Suprapubic skin (tissue), 4 donors: ENCODE results near the gene NID2. TPM values are rescaled to one million over a fixed set of nuclear protein-coding genes. Genes with fewer than 3 reads are reported as not detected.

Source experiments
- DNase-seq, 2 donors: peaks; one replicate each; pipeline ENCODE4 v3.0.0-alpha.2; 2019; ENCODE audit warnings: low spot score in 2 of 2
- H3K27ac ChIP-seq: fragments of 200-600 bp; sonication (generic); one replicate; pipeline ENCODE4 v1.5.1; 2019
- H3K27me3 ChIP-seq: fragments of 200-600 bp; sonication (generic); one replicate; pipeline ENCODE4 v1.5.1; 2019
- H3K36me3 ChIP-seq: fragments of 200-600 bp; sonication (generic); one replicate; pipeline ENCODE4 v1.5.1; 2019
- H3K4me1 ChIP-seq: fragments of 200-600 bp; sonication (generic); one replicate; pipeline ENCODE4 v1.5.1; 2019
- H3K4me3 ChIP-seq: fragments of 200-600 bp; sonication (generic); one replicate; pipeline ENCODE4 v1.5.1; 2019; ENCODE audit warnings: mild to moderate bottlenecking
- H3K9me3 ChIP-seq: fragments of 200-600 bp; sonication (generic); one replicate; pipeline ENCODE4 v1.5.1; 2019
- CTCF ChIP-seq, 2 donors: fragments of 200-600 bp in 1 of 2; fragments of 450-650 bp in 1 of 2; sonication (generic) in 1 of 2; IDR thresholded peaks; one replicate each; pipeline ENCODE4 v1.5.1; 2016 to 2019; ENCODE audit warnings: antibody characterized with exemption in 2 of 2, mild to moderate bottlenecking in 1 of 2, moderate library complexity in 1 of 2
- EP300 ChIP-seq: sonication (generic); formaldehyde crosslinking; IDR thresholded peaks from one replicate; pipeline ENCODE4 v1.6.1; 2017; ENCODE audit warnings: antibody characterized with exemption
- POLR2A ChIP-seq, 2 donors: fragments of 450-650 bp; IDR thresholded peaks; one replicate each; pipeline ENCODE4 v1.6.1; 2017; ENCODE audit warnings: antibody characterized with exemption in 2 of 2, mild to moderate bottlenecking in 2 of 2, moderate library complexity in 2 of 2
- POLR2AphosphoS5 ChIP-seq, 3 donors: sonication (generic); formaldehyde crosslinking; IDR thresholded peaks; one replicate each; pipeline ENCODE4 v1.6.1; 2017; ENCODE audit warnings: antibody characterized with exemption in 3 of 3
- WGBS: methylation state at CpG from one replicate; pipeline ENCODE4 v1.1.5; 2018; 5-methylcytosine and 5-hydroxymethylcytosine counted together
- total RNA-seq, 4 donors: library from RNA; depleted of rRNA; stranded (reverse); fragments of >200 nt; gene quantifications; one replicate each; pipeline ENCODE4 v1.1.0, GENCODE V29; 2016

NID2 gene
- total RNA-seq, 4 donors from 2014 or later = 1.0 to 4.3 (median 2.6) TPM

GRCh38 chr14:52069307-52070050, 620 bp upstream of the NID2 start:
- TF ChIP-seq CTCF (IDR thresholded peaks at IDR 0.05) (no peak), POLR2AphosphoS5 (IDR thresholded peaks at IDR 0.05) (no peak), POLR2A (IDR thresholded peaks at IDR 0.05) (peak in 1 of 2 donors; percentile 4), EP300 (no peak)
- Histone ChIP-seq H3K27me3 (peaks cover 43% of the 10 kb centered on the region), H3K4me1 (peaks cover 26% of the 10 kb centered on the region), H3K9me3 (no peaks in the 10 kb centered on the region), H3K36me3 (no peaks in the 10 kb centered on the region), H3K27ac (peak overlapping the region; percentile 53), H3K4me3 (peak overlapping the region; percentile 50)
- WGBS = 9% methylated on average over 18 of the region's 54 CpGs
- peak; percentile 66 to 84 for DNase-seq

- peak overlapping the region; percentile 50 for H3K4me3 ChIP-seq
- no peaks in the 10 kb centered on the region for H3K9me3 ChIP-seq
- peak overlapping the region; percentile 2 for H3K27ac ChIP-seq
- DNase-seq = peak in 1 of 2 donors; percentile 61
- H3K36me3 ChIP-seq = no peaks in the 10 kb centered on the region
- TF ChIP-seq EP300 (no peak), POLR2AphosphoS5 (IDR thresholded peaks at IDR 0.05) (no peak), POLR2A (IDR thresholded peaks at IDR 0.05) (no peak), CTCF (IDR thresholded peaks at IDR 0.05) (no peak)
- H3K4me1 ChIP-seq = peaks cover 28% of the 10 kb centered on the region
- WGBS = 12% methylated on average over 48 of the region's 49 CpGs
- H3K27me3 ChIP-seq = peaks cover 43% of the 10 kb centered on the region
Measured at GRCh38 chr14:52067873-52068614, 815 bp downstream of the NID2 start.

GRCh38 chr14:52064174-52064573, 4.7 kb downstream of the NID2 start:
- WGBS = 91% methylated on average over 2 of the region's 2 CpGs

GRCh38 chr14:52063052-52063462, 5.8 kb downstream of the NID2 start:
- DNase-seq = no peak
- H3K36me3 ChIP-seq = no peaks in the 10 kb centered on the region
- 65% methylated on average over 2 of the region's 2 CpGs for WGBS
- H3K27me3 ChIP-seq = peaks cover 21% of the 10 kb centered on the region
- no peak overlapping the region for H3K27ac ChIP-seq
- TF ChIP-seq POLR2AphosphoS5 (IDR thresholded peaks at IDR 0.05) = no peak
- no peak for TF ChIP-seq POLR2A (IDR thresholded peaks at IDR 0.05)
- no peak for TF ChIP-seq EP300
- TF ChIP-seq CTCF (IDR thresholded peaks at IDR 0.05) = no peak
- H3K4me3 ChIP-seq = no peak overlapping the region
- H3K9me3 ChIP-seq = no peaks in the 10 kb centered on the region
- H3K4me1 ChIP-seq = peaks cover 24% of the 10 kb centered on the region

More at GRCh38 chr14:52064174-52064573, 4.7 kb downstream of the NID2 start:
- no peaks in the 10 kb centered on the region for H3K36me3 ChIP-seq
- H3K4me1 ChIP-seq = peaks cover 29% of the 10 kb centered on the region
- DNase-seq = no peak
- peaks cover 32% of the 10 kb centered on the region for H3K27me3 ChIP-seq
- no peak overlapping the region for H3K27ac ChIP-seq
- no peaks in the 10 kb centered on the region for H3K9me3 ChIP-seq
- no peak overlapping the region for H3K4me3 ChIP-seq
- TF ChIP-seq EP300 (no peak), POLR2A (IDR thresholded peaks at IDR 0.05) (no peak), POLR2AphosphoS5 (IDR thresholded peaks at IDR 0.05) (no peak)

GRCh38 chr14:52061890-52062289, 7.0 kb downstream of the NID2 start:
- Histone ChIP-seq H3K4me3 (no peak overlapping the region), H3K36me3 (no peaks in the 10 kb centered on the region), H3K27me3 (peaks cover 10% of the 10 kb centered on the region), H3K9me3 (no peaks in the 10 kb centered on the region), H3K4me1 (peaks cover 16% of the 10 kb centered on the region), H3K27ac (no peak overlapping the region)
- TF ChIP-seq CTCF (IDR thresholded peaks at IDR 0.05) (no peak), EP300 (no peak), POLR2AphosphoS5 (IDR thresholded peaks at IDR 0.05) (no peak), POLR2A (IDR thresholded peaks at IDR 0.05) (no peak)
- WGBS = 94% methylated on average over 1 of the region's 1 CpG
- no peak for DNase-seq
